Choroid plexus epithelial cell (primary cell): ENCODE data around the gene RTN3.
"Not testable (repeated sequence)": the region's sequence is repeated elsewhere in the genome, so short reads cannot be mapped to it uniquely, and the experiment has no call there.

Source experiments
- DNase-seq: peaks from one replicate; pipeline ENCODE4 v3.0.0-alpha.2; 2010; ENCODE audit warnings: low read depth
- H3K4me3 ChIP-seq: 2 replicates; pipeline ENCODE4 v1.5.1; 2011; ENCODE audit warnings: low read depth, mild to moderate bottlenecking, control low read depth, low read length, moderate library complexity
- TF ChIP-seq, protein P1 (sequence below): conservative IDR thresholded peaks from 2 replicates; pipeline ENCODE4 v1.5.1; 2011; ENCODE audit warnings: low read depth, mild to moderate bottlenecking, control low read depth, inconsistent platforms, low read length, moderate library complexity

RTN3 gene

DNA sequence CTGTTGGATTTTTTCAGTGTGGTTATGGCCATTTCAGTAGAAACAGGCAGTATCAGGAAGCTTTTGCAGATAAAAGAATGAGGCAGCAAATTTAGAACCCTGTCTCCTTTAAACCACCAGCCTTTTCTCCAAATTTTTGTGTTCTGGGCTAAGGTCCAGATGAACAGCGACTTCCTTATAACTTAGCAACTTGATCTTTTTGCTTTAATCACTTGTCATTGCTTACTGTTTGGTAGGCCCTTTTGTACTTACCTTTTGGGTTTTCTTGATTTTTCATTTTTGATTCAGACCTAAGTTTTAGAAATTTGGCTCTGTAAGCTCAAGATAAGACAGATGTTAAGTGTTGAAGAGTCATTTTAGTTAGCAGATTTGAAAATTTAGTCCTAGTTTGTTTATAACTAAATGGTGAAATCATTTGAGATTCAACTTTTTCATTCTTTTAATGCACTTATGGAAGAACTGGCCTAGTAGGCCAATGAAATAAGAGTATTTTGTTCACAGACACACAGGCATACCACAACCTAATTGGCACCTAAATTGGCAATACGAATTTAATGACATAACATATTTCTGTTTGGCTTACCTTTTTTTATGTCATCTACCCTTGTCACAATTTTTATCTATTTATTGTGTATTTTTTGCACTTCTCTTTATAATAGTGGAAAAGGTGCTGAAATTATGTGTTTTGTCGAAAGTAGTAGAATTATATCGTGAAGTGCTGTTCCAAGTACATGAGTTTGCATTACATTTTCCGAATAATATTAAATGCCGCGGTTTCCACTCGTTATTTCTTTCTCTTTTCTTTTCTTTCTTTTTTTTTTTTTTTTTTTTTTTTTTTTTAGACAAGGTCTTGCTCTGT lies 2.1 kb downstream of the RTN3 start:
- H3K4me3 ChIP-seq = peak overlapping the region; percentile 92
- DNase-seq = no peak

DNA sequence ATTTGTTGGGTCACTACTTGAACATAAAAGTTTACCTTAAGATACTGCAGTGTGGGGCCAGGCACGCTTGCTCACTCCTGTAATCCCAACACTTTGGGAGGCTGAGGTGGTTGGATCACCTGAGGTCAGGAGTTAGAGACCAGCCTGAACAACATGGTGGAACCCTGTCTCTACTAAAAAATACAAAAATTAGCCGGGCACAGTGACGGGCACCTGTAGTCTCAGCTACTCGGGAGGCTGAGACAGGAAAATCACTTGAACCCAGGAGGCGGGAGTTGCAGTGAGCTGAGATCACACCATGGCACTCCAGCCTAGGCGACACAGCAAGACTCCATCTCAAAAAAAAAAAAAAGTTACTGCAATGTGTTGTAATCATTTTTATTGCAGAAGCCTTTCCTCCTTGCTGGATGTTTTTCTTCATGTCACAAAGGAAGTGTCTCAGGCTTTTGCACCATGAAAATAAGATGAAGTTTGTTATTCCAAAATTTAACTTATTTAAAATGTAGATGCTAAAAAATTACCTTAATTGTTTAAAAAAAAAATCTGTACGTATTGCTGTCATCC lies 3.9 kb downstream of the RTN3 start:
- H3K4me3 ChIP-seq = not testable (repeated sequence)
- peak; percentile 38 for DNase-seq

More for the DNA sequence above, 2.1 kb downstream of the RTN3 start:
- TF ChIP-seq, protein P1, sequence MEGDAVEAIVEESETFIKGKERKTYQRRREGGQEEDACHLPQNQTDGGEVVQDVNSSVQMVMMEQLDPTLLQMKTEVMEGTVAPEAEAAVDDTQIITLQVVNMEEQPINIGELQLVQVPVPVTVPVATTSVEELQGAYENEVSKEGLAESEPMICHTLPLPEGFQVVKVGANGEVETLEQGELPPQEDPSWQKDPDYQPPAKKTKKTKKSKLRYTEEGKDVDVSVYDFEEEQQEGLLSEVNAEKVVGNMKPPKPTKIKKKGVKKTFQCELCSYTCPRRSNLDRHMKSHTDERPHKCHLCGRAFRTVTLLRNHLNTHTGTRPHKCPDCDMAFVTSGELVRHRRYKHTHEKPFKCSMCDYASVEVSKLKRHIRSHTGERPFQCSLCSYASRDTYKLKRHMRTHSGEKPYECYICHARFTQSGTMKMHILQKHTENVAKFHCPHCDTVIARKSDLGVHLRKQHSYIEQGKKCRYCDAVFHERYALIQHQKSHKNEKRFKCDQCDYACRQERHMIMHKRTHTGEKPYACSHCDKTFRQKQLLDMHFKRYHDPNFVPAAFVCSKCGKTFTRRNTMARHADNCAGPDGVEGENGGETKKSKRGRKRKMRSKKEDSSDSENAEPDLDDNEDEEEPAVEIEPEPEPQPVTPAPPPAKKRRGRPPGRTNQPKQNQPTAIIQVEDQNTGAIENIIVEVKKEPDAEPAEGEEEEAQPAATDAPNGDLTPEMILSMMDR = no peak

DNA sequence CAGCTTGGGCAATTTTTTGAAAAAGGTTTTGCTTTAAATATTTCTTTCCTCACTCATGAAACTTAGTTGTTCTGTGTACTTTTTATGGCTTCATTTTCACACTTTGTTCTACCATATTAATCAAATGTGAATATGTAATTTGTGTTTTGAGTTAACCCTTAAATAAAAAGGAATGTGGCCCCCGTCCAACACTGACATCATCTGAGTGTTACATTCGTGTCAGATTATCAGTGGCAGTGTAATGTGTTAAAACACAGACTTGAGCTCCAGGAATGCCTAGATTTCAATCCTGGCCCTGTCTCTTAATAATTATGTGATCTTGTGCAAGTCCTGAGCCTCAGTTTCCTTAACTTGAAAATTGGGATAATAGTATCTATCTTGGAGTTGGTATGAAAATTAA lies 5.6 kb downstream of the RTN3 start:
- TF ChIP-seq, protein P1 = no peak
- no peak overlapping the region for H3K4me3 ChIP-seq
- DNase-seq = no peak

DNA sequence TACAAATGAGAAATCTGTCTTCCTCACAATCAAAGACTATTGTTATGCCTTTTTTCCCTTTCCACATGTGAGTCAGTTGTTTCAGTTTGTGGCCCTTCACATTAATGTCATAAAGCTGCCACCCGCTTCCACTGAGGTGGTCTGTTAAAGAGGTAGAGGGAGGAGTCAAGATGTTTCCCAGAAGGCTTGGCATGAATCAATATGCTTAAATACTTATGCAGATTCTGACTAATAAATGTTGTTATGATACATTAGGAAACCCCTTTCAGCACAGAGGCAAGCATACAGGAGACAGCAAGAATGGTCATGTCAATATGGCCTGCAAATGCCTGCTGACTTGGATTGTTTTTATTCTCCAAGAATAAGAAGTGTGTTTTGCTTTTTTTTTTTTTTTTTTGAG lies 6.5 kb downstream of the RTN3 start:
- TF ChIP-seq, protein P1 = no peak
- no peak overlapping the region for H3K4me3 ChIP-seq
- DNase-seq = no peak

DNA sequence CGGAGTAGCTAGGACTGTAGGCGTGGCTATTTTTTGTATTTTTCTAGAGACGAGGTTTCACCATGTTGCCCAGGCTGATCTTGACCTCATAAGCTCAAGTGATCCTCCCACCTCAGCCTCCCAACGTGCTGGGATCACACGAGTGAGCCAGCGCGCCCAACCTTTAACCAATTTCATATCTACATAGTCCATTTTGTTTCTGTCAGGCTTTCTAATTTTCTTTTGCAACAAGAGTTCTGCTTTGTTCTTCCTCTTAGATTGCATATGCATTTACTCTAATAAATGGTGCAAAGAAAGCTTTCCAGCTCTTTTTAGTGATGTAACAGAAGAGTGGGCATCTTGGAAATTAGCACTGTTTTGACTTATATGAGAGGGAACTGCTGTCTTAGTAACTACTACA lies 13.3 kb downstream of the RTN3 start:
- TF ChIP-seq, protein P1 = no peak

DNA sequence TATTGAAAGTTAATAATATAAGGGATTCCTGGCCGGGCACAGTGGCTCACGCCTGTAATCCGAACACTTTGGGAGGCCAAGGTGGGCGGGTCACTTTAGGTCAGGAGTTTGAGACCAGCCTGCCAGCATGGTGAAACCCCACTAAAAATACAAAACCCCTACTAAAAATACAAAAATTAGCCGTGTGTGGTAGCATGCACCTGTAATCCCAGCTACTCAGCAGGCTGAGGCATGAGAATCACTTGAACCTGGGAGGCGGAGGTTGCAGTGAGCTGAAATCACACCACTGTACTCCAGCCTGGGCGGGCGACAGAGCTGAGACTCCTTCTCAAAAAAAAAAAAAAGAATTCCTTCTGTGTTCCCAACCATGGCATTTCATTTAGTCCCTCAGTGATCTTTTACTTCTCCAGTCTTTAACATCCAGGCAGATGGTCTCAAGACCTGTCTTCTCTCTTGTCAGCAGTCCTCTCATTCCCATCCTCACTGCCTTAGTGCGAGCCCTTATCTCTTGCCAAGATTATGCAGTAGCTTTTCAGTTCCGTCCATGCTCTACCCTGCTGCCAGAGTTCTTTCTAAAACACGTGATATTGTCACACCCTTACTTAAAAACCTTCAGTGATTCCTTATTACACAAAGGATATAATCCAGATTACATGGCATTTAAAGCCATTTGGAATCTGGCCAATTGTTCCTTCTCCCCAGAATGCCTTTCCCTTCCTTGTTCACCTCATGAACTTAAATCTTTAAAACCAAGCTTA lies 17.9 kb downstream of the RTN3 start:
- no peak overlapping the region for H3K4me3 ChIP-seq
- DNase-seq = no peak
- TF ChIP-seq, protein P1 = no peak

More for the DNA sequence above, 13.3 kb downstream of the RTN3 start:
- DNase-seq = no peak
- H3K4me3 ChIP-seq = no peak overlapping the region

DNA sequence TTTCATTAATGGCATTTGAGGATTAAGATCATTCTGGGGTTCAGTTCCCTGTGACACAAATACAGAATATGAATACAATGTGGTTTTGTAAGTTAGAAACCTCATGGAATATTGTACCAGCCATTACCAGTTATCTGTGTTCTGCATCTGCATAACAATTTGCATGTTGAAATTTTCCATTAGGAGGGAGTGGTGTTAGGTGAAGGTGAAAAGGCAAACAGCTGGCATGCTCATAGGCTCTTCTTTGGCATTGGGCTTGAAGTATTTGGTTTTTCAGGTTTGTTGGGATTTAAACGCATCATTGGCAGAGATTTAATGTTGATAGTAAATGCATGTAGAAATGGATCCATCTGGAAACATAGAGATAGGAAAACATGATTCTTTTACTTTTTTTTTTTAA lies 18.6 kb downstream of the RTN3 start:
- TF ChIP-seq, protein P1 = no peak
- no peak overlapping the region for H3K4me3 ChIP-seq
- no peak for DNase-seq
